Neural cell (in vitro differentiated cells): ENCODE data around the gene CDHR5.

ENCODE experiments used
- CTCF ChIP-seq: fragments of 450-650 bp; IDR thresholded peaks from 2 replicates; pipeline ENCODE4 v1.5.1; 2014; ENCODE audit warnings: antibody characterized with exemption, mild to moderate bottlenecking, moderate library complexity; ENCODE audit not compliant: poor library complexity, severe bottlenecking
- EP300 ChIP-seq: fragments of 450-650 bp; conservative IDR thresholded peaks from 2 replicates; pipeline ENCODE4 v1.6.1; 2014; ENCODE audit warnings: antibody characterized with exemption, mild to moderate bottlenecking, moderate library complexity; ENCODE audit not compliant: poor library complexity, severe bottlenecking
- EZH2 ChIP-seq: fragments of 200-600, 300-800 bp; shearing (Covaris generic), sonication (generic); IDR thresholded peaks from 2 replicates; pipeline ENCODE4 v1.6.1; 2014; ENCODE audit warnings: antibody characterized with exemption, low read length, borderline replicate concordance, mild to moderate bottlenecking; ENCODE audit not compliant: insufficient read depth, poor library complexity, severe bottlenecking
- RAD21 ChIP-seq: fragments of 450-650 bp; conservative IDR thresholded peaks from 2 replicates; pipeline ENCODE4 v1.6.1; 2014; ENCODE audit warnings: antibody characterized with exemption, mild to moderate bottlenecking, moderate library complexity

GRCh38 chr11:601573-602245 lies 23.0 kb downstream of the CDHR5 start:
- no peak for TF ChIP-seq CTCF
- TF ChIP-seq RAD21, result no peak
- TF ChIP-seq EZH2, result no peak
- TF ChIP-seq EP300, result no peak
